ENCODE data around the gene TPGS1. TPM values are rescaled to one million over a fixed set of nuclear protein-coding genes. Genes with fewer than 3 reads are reported as not detected.

TPGS1 gene
- total RNA-seq, 3 donors from 2014 or later, result 15.5 to 20.6 (median 16.0) TPM

GRCh38 chr19:538641-539428, 31.5 kb downstream of the TPGS1 start:
- Histone ChIP-seq H3K36me3 (ENCODE audit: low read depth) (peaks cover 9% of the 10 kb centered on the region), H3K9me3 (no peaks in the 10 kb centered on the region), H3K4me3 (no peak overlapping the region), H3K4me1 (ENCODE audit: low read depth) (peaks cover 11% of the 10 kb centered on the region)
- DNase-seq (no peak), ATAC-seq (no peak)
- TF ChIP-seq CTCF (IDR thresholded peaks at IDR 0.05), result no peak
- intact Hi-C loops (cut with DNase I, micrococcal nuclease), result no loop called here

GRCh38 chr19:539429-540030, 32.2 kb downstream of the TPGS1 start:
- Histone ChIP-seq H3K4me3 (no peak overlapping the region), H3K9me3 (no peaks in the 10 kb centered on the region), H3K4me1 (ENCODE audit: low read depth) (peaks cover 7% of the 10 kb centered on the region), H3K36me3 (ENCODE audit: low read depth) (peaks cover 9% of the 10 kb centered on the region)
- TF ChIP-seq CTCF (IDR thresholded peaks at IDR 0.05), result no peak
- intact Hi-C loops (cut with DNase I, micrococcal nuclease), result no loop called here
- no peak for DNase-seq
- ATAC-seq, result no peak

DNA sequence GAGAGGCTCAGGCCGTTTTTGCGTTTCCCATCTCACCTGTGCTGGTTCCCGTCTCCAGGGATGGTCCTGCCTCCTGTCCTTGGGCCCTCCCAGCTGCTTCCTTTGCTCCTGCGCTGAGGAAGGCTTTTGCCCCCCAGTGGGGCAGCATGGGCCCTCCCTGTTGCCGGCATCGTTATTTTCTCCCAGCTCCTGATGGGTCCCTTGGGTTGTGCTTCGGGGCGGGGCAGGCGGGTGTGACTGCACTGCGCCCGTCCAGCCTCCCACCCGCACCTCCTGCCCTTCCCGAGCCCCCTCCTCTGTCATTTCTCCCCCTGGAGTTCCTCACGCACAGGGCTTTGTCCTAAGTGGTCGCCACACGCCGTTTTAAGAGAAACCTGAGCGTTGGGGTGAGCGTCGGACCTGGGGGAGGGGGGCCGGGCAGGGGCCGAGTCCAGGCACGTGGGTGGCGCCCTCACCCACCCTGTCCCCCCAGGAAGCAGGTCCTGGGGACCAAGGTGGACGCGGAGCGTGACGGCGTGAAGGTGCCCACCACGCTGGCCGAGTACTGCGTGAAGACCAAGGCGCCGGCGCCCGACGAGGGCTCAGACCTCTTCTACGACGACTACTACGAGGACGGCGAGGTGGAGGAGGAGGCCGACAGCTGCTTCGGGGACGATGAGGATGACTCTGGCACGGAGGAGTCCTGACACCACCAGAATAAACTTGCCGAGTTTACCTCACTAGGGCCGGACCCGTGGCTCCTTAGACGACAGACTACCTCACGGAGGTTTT, 33.8 kb downstream of the TPGS1 start:
- no peak for ATAC-seq
- H3K4me3 ChIP-seq, result no peak overlapping the region
- intact Hi-C loops (cut with DNase I, micrococcal nuclease), result no loop called here
- no peak for DNase-seq
- no peaks in the 10 kb centered on the region for H3K4me1 ChIP-seq (ENCODE audit: low read depth)
- H3K36me3 ChIP-seq (ENCODE audit: low read depth), result peaks cover 9% of the 10 kb centered on the region
- no peak for TF ChIP-seq CTCF (IDR thresholded peaks at IDR 0.05)
- no peaks in the 10 kb centered on the region for H3K9me3 ChIP-seq

DNA sequence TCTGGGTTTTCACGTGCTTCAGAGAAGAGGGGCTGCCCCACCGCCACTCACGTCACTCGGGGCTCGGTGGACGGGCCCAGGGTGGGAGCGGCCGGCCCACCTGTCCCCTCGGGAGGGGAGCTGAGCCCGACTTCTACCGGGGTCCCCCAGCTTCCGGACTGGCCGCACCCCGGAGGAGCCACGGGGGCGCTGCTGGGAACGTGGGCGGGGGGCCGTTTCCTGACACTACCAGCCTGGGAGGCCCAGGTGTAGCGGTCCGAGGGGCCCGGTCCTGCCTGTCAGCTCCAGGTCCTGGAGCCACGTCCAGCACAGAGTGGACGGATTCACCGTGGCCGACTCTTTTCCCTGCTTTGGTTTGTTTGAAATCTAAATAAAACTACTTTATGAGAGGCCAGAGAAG, 34.4 kb downstream of the TPGS1 start:
- H3K9me3 ChIP-seq, result no peaks in the 10 kb centered on the region
- H3K4me3 ChIP-seq, result no peak overlapping the region
- no peaks in the 10 kb centered on the region for H3K4me1 ChIP-seq (ENCODE audit: low read depth)
- TF ChIP-seq CTCF (IDR thresholded peaks at IDR 0.05), result no peak
- peaks cover 5% of the 10 kb centered on the region for H3K36me3 ChIP-seq (ENCODE audit: low read depth)
- no peak for DNase-seq
- intact Hi-C loops (cut with DNase I, micrococcal nuclease), result no loop called here
- no peak for ATAC-seq

- ATAC-seq, result peak; percentile 7
- DNase-seq, result peak in 1 of 3 donors; percentile 56
- no peaks in the 10 kb centered on the region for H3K4me1 ChIP-seq (ENCODE audit: low read depth)
- H3K36me3 ChIP-seq (ENCODE audit: low read depth), result no peaks in the 10 kb centered on the region
- H3K4me3 ChIP-seq, result no peak overlapping the region
- H3K9me3 ChIP-seq, result no peaks in the 10 kb centered on the region
- intact Hi-C loops (cut with DNase I, micrococcal nuclease), result no loop called here
- no peak for TF ChIP-seq CTCF (IDR thresholded peaks at IDR 0.05)
These were observed 35.0 kb downstream of the TPGS1 start for GRCh38 chr19:542173-542866.

All from mucosa of descending colon (tissue), 3 donors.